Measurements from ENCODE around the gene TBC1D30.

TBC1D30 gene

GRCh38 chr12:64826234-64826633, 1.8 kb downstream of the TBC1D30 start:
- Histone ChIP-seq H3K9me3 (ENCODE audit: control insufficient read depth, insufficient read depth, low read length) (no peaks in the 10 kb centered on the region), H4K20me1 (ENCODE audit: control insufficient read depth, insufficient read depth, low read depth, low read length) (no peaks in the 10 kb centered on the region), H3K79me2 (ENCODE audit: control insufficient read depth, low read length) (peaks cover 25% of the 10 kb centered on the region), H3K36me3 (ENCODE audit: control insufficient read depth, low read length) (peaks cover 28% of the 10 kb centered on the region), H3K4me1 (ENCODE audit: control insufficient read depth, low read length) (peaks cover 14% of the 10 kb centered on the region), H3K4me2 (ENCODE audit: low read length) (peak overlapping the region; percentile 82), H3K27ac (ENCODE audit: low read depth, low read length) (no peak overlapping the region), H3K27me3 (ENCODE audit: control insufficient read depth, low read length) (no peaks in the 10 kb centered on the region), H3K4me3 (ENCODE audit: low read length) (peak overlapping the region; percentile 96), H3F3A (ENCODE audit: control insufficient read depth, insufficient read depth) (no peaks in the 10 kb centered on the region; the same call in 1 of the 2 replicates), H3K9me2 (replicated peaks; ENCODE audit: control insufficient read depth, low read length) (no peaks in the 10 kb centered on the region)
- no peak for TF ChIP-seq EZH2phosphoT487 (IDR thresholded peaks at IDR 0.05; ENCODE audit: borderline replicate concordance, low read length)
- no peak for TF ChIP-seq CTCF (IDR thresholded peaks at IDR 0.05; ENCODE audit: low read depth, low read length, poor library complexity, severe bottlenecking)

DNA sequence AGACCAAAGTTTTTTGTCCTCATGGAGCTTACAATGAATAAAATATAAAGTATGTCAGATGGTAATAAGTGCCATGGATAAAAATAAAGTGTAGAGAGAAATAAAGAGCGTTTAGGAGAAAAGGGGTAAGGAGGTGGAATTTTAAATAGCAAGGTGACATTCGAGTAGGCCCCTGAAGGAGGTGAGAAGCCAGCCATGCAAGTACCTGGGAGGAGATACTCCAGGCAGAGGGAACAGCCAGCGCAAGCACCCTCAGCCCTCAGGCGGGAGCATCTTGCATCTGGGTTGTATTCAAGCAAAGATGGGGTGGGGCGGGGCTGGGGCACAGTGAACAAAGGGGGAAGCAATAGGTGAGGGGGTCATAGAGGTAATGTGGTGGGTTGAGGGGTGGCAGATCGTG, 4.3 kb downstream of the TBC1D30 start:
- Histone ChIP-seq H3K4me1 (ENCODE audit: control insufficient read depth, low read length) (peaks cover 14% of the 10 kb centered on the region), H3K79me2 (ENCODE audit: control insufficient read depth, low read length) (peaks cover 25% of the 10 kb centered on the region), H3K36me3 (ENCODE audit: control insufficient read depth, low read length) (peaks cover 44% of the 10 kb centered on the region), H3K27me3 (ENCODE audit: control insufficient read depth, low read length) (no peaks in the 10 kb centered on the region), H3K4me2 (ENCODE audit: low read length) (no peak overlapping the region), H3K27ac (ENCODE audit: low read depth, low read length) (no peak overlapping the region), H3K9me2 (replicated peaks; ENCODE audit: control insufficient read depth, low read length) (no peaks in the 10 kb centered on the region), H3F3A (ENCODE audit: control insufficient read depth, insufficient read depth) (no peaks in the 10 kb centered on the region; the same call in 1 of the 2 replicates), H3K9me3 (ENCODE audit: control insufficient read depth, insufficient read depth, low read length) (no peaks in the 10 kb centered on the region), H4K20me1 (ENCODE audit: control insufficient read depth, insufficient read depth, low read depth, low read length) (no peaks in the 10 kb centered on the region), H3K4me3 (ENCODE audit: low read length) (no peak overlapping the region)
- TF ChIP-seq EZH2phosphoT487 (IDR thresholded peaks at IDR 0.05; ENCODE audit: borderline replicate concordance, low read length): no peak
- TF ChIP-seq CTCF (IDR thresholded peaks at IDR 0.05; ENCODE audit: low read depth, low read length, poor library complexity, severe bottlenecking): no peak

GRCh38 chr12:64833928-64834327, 9.5 kb downstream of the TBC1D30 start:
- H3F3A ChIP-seq (ENCODE audit: control insufficient read depth, insufficient read depth): no peaks in the 10 kb centered on the region
- H3K9me3 ChIP-seq (ENCODE audit: control insufficient read depth, insufficient read depth, low read length): no peaks in the 10 kb centered on the region
- H3K79me2 ChIP-seq (ENCODE audit: control insufficient read depth, low read length): no peaks in the 10 kb centered on the region
- H4K20me1 ChIP-seq (ENCODE audit: control insufficient read depth, insufficient read depth, low read depth, low read length): no peaks in the 10 kb centered on the region
- no peak for TF ChIP-seq EZH2phosphoT487 (IDR thresholded peaks at IDR 0.05; ENCODE audit: borderline replicate concordance, low read length)
- H3K27me3 ChIP-seq (ENCODE audit: control insufficient read depth, low read length): no peaks in the 10 kb centered on the region
- no peak overlapping the region for H3K4me3 ChIP-seq (ENCODE audit: low read length)
- no peak overlapping the region for H3K4me2 ChIP-seq (ENCODE audit: low read length)
- no peaks in the 10 kb centered on the region for H3K9me2 ChIP-seq (replicated peaks; ENCODE audit: control insufficient read depth, low read length)
- H3K36me3 ChIP-seq (ENCODE audit: control insufficient read depth, low read length): peaks cover 70% of the 10 kb centered on the region
- H3K4me1 ChIP-seq (ENCODE audit: control insufficient read depth, low read length): no peaks in the 10 kb centered on the region
- no peak overlapping the region for H3K27ac ChIP-seq (ENCODE audit: low read depth, low read length)

- H3K4me2 ChIP-seq (ENCODE audit: low read length): no peak overlapping the region
- no peak for TF ChIP-seq CTCF (IDR thresholded peaks at IDR 0.05; ENCODE audit: low read depth, low read length, poor library complexity, severe bottlenecking)
- TF ChIP-seq EZH2phosphoT487 (IDR thresholded peaks at IDR 0.05; ENCODE audit: borderline replicate concordance, low read length): no peak
- H3K9me3 ChIP-seq (ENCODE audit: control insufficient read depth, insufficient read depth, low read length): no peaks in the 10 kb centered on the region
- H4K20me1 ChIP-seq (ENCODE audit: control insufficient read depth, insufficient read depth, low read depth, low read length): no peaks in the 10 kb centered on the region
- no peaks in the 10 kb centered on the region for H3F3A ChIP-seq (ENCODE audit: control insufficient read depth, insufficient read depth)
- no peaks in the 10 kb centered on the region for H3K4me1 ChIP-seq (ENCODE audit: control insufficient read depth, low read length)
- H3K9me2 ChIP-seq (replicated peaks; ENCODE audit: control insufficient read depth, low read length): no peaks in the 10 kb centered on the region
- no peaks in the 10 kb centered on the region for H3K79me2 ChIP-seq (ENCODE audit: control insufficient read depth, low read length)
- H3K27ac ChIP-seq (ENCODE audit: low read depth, low read length): no peak overlapping the region
- H3K36me3 ChIP-seq (ENCODE audit: control insufficient read depth, low read length): peaks cover 68% of the 10 kb centered on the region
- H3K4me3 ChIP-seq (ENCODE audit: low read length): no peak overlapping the region
- H3K27me3 ChIP-seq (ENCODE audit: control insufficient read depth, low read length): no peaks in the 10 kb centered on the region
These were observed 11.5 kb downstream of the TBC1D30 start for GRCh38 chr12:64835901-64836300.

All from DOHH2 (cell line).